WTC11 (cell line): ENCODE measurements around the gene KPNB1. TPM values are rescaled to one million over a fixed set of nuclear protein-coding genes. Genes with fewer than 3 reads are reported as not detected.

ENCODE experiments used
- ATAC-seq: fragments of 200-7000 bp; cut with Tn5 transposase; 2 replicates; pipeline ENCODE4 v1.10.0; 2021; ENCODE audit warnings: mild to moderate bottlenecking, moderate library complexity
- CTCF ChIA-PET: fragments of 300-600 bp; sonication (Branson Sonifier 250); formaldehyde crosslinking; loops from one replicate; lab custom pipeline; 2021; ENCODE audit warnings: antibody characterized with exemption; lab: Charles Lee
- POLR2A ChIA-PET: fragments of 350-600 bp; sonication (Branson Sonifier 250); formaldehyde crosslinking; loops from one replicate; lab custom pipeline; 2021; ENCODE audit warnings: antibody characterized with exemption; lab: Charles Lee
- DNase-seq: peaks from one replicate; pipeline ENCODE4 v3.0.0; 2021; ENCODE audit warnings: low spot score
- H3K27ac Mint-ChIP-seq: 2 replicates; pipeline ENCODE4 v1.8.0; 2021; ENCODE audit warnings: mixed read lengths
- H3K27me3 Mint-ChIP-seq: 2 replicates; pipeline ENCODE4 v1.8.0; 2021; ENCODE audit warnings: low read depth, mild to moderate bottlenecking, moderate library complexity, mixed read lengths
- H3K36me3 Mint-ChIP-seq: 2 replicates; pipeline ENCODE4 v1.8.0; 2021; ENCODE audit warnings: mixed read lengths
- H3K4me1 Mint-ChIP-seq: 2 replicates; pipeline ENCODE4 v1.8.0; 2022; ENCODE audit warnings: mixed read lengths
- H3K4me3 Mint-ChIP-seq: 2 replicates; pipeline ENCODE4 v1.8.0; 2021; ENCODE audit warnings: mild to moderate bottlenecking, moderate library complexity, mixed read lengths
- H3K9me3 Mint-ChIP-seq: 2 replicates; pipeline ENCODE4 v1.8.0; 2021; ENCODE audit warnings: mixed read lengths
- CTCF ChIP-seq: fragments of 200-600 bp; IDR thresholded peaks from 2 replicates; pipeline ENCODE4 v1.8.0; 2022; ENCODE audit warnings: antibody characterized with exemption
- MYBL2 ChIP-seq: sonication (generic); formaldehyde crosslinking; IDR thresholded peaks from 2 replicates; pipeline ENCODE4 v1.8.1; 2023; ENCODE audit warnings: mild to moderate bottlenecking, moderate library complexity, missing genetic modification reagents
- TEAD1 ChIP-seq: sonication (generic); formaldehyde crosslinking; IDR thresholded peaks from 2 replicates; pipeline ENCODE4 v1.8.0; 2022; ENCODE audit warnings: mild to moderate bottlenecking, missing genetic modification reagents
- USF2 ChIP-seq: sonication (generic); formaldehyde crosslinking; IDR thresholded peaks from 2 replicates; pipeline ENCODE4 v1.8.1; 2023; ENCODE audit warnings: mild to moderate bottlenecking, missing genetic modification reagents, moderate library complexity
- ZBTB43 ChIP-seq: sonication (generic); formaldehyde crosslinking; IDR thresholded peaks from 2 replicates; pipeline ENCODE4 v1.8.1; 2023; ENCODE audit warnings: mild to moderate bottlenecking, missing genetic modification reagents
- ZNF532 ChIP-seq: fragments of 250-450 bp; sonication (Bioruptor Pico); IDR thresholded peaks from 2 replicates; pipeline ENCODE4 v1.9.0; 2021; ENCODE audit warnings: mild to moderate bottlenecking, borderline replicate concordance
- total RNA-seq: library from RNA; stranded (reverse); gene quantifications from 3 replicates; pipeline ENCODE4 v1.2.3, GENCODE V29; 2021

The KPNB1 gene
- total RNA-seq, 1 experiment from 2014 or later: 506 TPM

GRCh38 chr17:47700471-47701449 lies 51.0 kb downstream of the KPNB1 start:
- POLR2A ChIA-PET: no interaction called here
- no peak for DNase-seq

More at GRCh38 chr17:47700471-47701449, 51.0 kb downstream of the KPNB1 start:
- Mint-ChIP-seq H3K27ac (no peak overlapping the region), H3K36me3 (no peaks in the 10 kb centered on the region), H3K9me3 (no peaks in the 10 kb centered on the region), H3K4me3 (no peak overlapping the region), H3K27me3 (no peaks in the 10 kb centered on the region; the same call in 1 of the 2 replicates), H3K4me1 (peaks cover 14% of the 10 kb centered on the region)
- no peak for ATAC-seq
- no peak for TF ChIP-seq USF2
- no peak for TF ChIP-seq ZNF532 (CRISPR knock-in tag)
- no peak for TF ChIP-seq MYBL2 (CRISPR knock-in tag)
- TF ChIP-seq CTCF: no peak
- TF ChIP-seq TEAD1 (CRISPR knock-in tag): no peak
- TF ChIP-seq ZBTB43 (CRISPR knock-in tag): no peak
- CTCF ChIA-PET: interaction anchor here (0.7 to 5.2 kb wide), 9 partner anchors 8 to 89 kb away, joined by 3 to 59 read pairs (median 5); partner anchors contain the start of gene TBX21
